HUES6 (cell line): ENCODE data around the gene MYCN.
"Not testable (repeated sequence)": the region's sequence is repeated elsewhere in the genome, so short reads cannot be mapped to it uniquely, and the experiment has no call there.

ENCODE experiments used
- H3K27ac ChIP-seq: 2 replicates; pipeline ENCODE4 v1.7.0; 2013; ENCODE audit warnings: low read depth, mild to moderate bottlenecking, low read length, inconsistent platforms
- H3K27me3 ChIP-seq: 2 replicates; pipeline ENCODE4 v1.6.1; 2013; ENCODE audit warnings: low read length; ENCODE audit not compliant: control insufficient read depth, insufficient read depth
- H3K36me3 ChIP-seq: 2 replicates; pipeline ENCODE4 v1.6.1; 2013; ENCODE audit warnings: low read length; ENCODE audit not compliant: control insufficient read depth, insufficient read depth
- H3K4me1 ChIP-seq: 2 replicates; pipeline ENCODE4 v1.6.1; 2013; ENCODE audit warnings: low read length; ENCODE audit not compliant: control insufficient read depth, insufficient read depth
- H3K4me3 ChIP-seq: 2 replicates; pipeline ENCODE4 v1.5.1; 2013; ENCODE audit warnings: low read depth, low read length
- H3K9ac ChIP-seq: one replicate; pipeline ENCODE4 v1.6.1; 2013; ENCODE audit warnings: mild to moderate bottlenecking, low read length
- H3K9me3 ChIP-seq: 2 replicates; pipeline ENCODE4 v1.6.1; 2013; ENCODE audit warnings: low read depth, low read length; ENCODE audit not compliant: control insufficient read depth, insufficient read depth

The MYCN gene

GRCh38 chr2:15909736-15910135 is 30.6 kb upstream of the MYCN start:
- Histone ChIP-seq H3K36me3 (no peaks in the 10 kb centered on the region), H3K9ac (no peak overlapping the region), H3K27ac (no peak overlapping the region), H3K4me1 (no peaks in the 10 kb centered on the region), H3K9me3 (no peaks in the 10 kb centered on the region), H3K4me3 (no peak overlapping the region), H3K27me3 (no peaks in the 10 kb centered on the region)

GRCh38 chr2:15911270-15911669 is 29.1 kb upstream of the MYCN start:
- H3K36me3 ChIP-seq, H3K27me3 ChIP-seq, H3K4me3 ChIP-seq, H3K4me1 ChIP-seq, H3K9ac ChIP-seq, H3K9me3 ChIP-seq, H3K27ac ChIP-seq: not testable (repeated sequence)

GRCh38 chr2:15911686-15912085 is 28.7 kb upstream of the MYCN start:
- H3K4me3 ChIP-seq, result no peak overlapping the region
- H3K9ac ChIP-seq, result no peak overlapping the region
- no peaks in the 10 kb centered on the region for H3K4me1 ChIP-seq
- no peaks in the 10 kb centered on the region for H3K27me3 ChIP-seq
- no peak overlapping the region for H3K27ac ChIP-seq
- no peaks in the 10 kb centered on the region for H3K9me3 ChIP-seq
- H3K36me3 ChIP-seq, result no peaks in the 10 kb centered on the region

- H3K27me3 ChIP-seq, result no peaks in the 10 kb centered on the region
- no peak overlapping the region for H3K4me3 ChIP-seq
- no peak overlapping the region for H3K27ac ChIP-seq
- no peaks in the 10 kb centered on the region for H3K4me1 ChIP-seq
- H3K36me3 ChIP-seq, result no peaks in the 10 kb centered on the region
- H3K9ac ChIP-seq, result no peak overlapping the region
- H3K9me3 ChIP-seq, result no peaks in the 10 kb centered on the region
Measured at GRCh38 chr2:15912203-15912602, 28.1 kb upstream of the MYCN start.

GRCh38 chr2:15913146-15913545 is 27.2 kb upstream of the MYCN start:
- H3K36me3 ChIP-seq, result no peaks in the 10 kb centered on the region
- no peaks in the 10 kb centered on the region for H3K27me3 ChIP-seq
- H3K4me3 ChIP-seq, result no peak overlapping the region
- H3K9me3 ChIP-seq, result no peaks in the 10 kb centered on the region
- no peaks in the 10 kb centered on the region for H3K4me1 ChIP-seq
- no peak overlapping the region for H3K27ac ChIP-seq
- no peak overlapping the region for H3K9ac ChIP-seq

GRCh38 chr2:15914596-15915385 is 25.6 kb upstream of the MYCN start:
- no peak overlapping the region for H3K27ac ChIP-seq
- no peak overlapping the region for H3K9ac ChIP-seq
- no peaks in the 10 kb centered on the region for H3K4me1 ChIP-seq
- H3K9me3 ChIP-seq, result no peaks in the 10 kb centered on the region
- H3K4me3 ChIP-seq, result no peak overlapping the region
- H3K36me3 ChIP-seq, result no peaks in the 10 kb centered on the region
- peaks cover 3% of the 10 kb centered on the region; the same call in 1 of the 2 replicates for H3K27me3 ChIP-seq

GRCh38 chr2:15915546-15915945 is 24.8 kb upstream of the MYCN start:
- H3K4me3 ChIP-seq, H3K4me1 ChIP-seq: not testable (repeated sequence)

GRCh38 chr2:15916336-15916735 is 24.0 kb upstream of the MYCN start:
- Histone ChIP-seq H3K9ac (no peak overlapping the region), H3K27me3 (peaks cover 3% of the 10 kb centered on the region; the same call in 1 of the 2 replicates)

More at GRCh38 chr2:15915546-15915945, 24.8 kb upstream of the MYCN start:
- not testable (repeated sequence) for H3K36me3 ChIP-seq, H3K27ac ChIP-seq, H3K9ac ChIP-seq, H3K27me3 ChIP-seq, H3K9me3 ChIP-seq

GRCh38 chr2:15918761-15919356 is 21.5 kb upstream of the MYCN start:
- Histone ChIP-seq H3K4me1 (peaks cover 2% of the 10 kb centered on the region; the same call in 1 of the 2 replicates), H3K27me3 (peaks cover 3% of the 10 kb centered on the region; the same call in 1 of the 2 replicates), H3K9me3 (no peaks in the 10 kb centered on the region), H3K4me3 (no peak overlapping the region), H3K36me3 (no peaks in the 10 kb centered on the region), H3K9ac (no peak overlapping the region), H3K27ac (no peak overlapping the region)

More at GRCh38 chr2:15916336-15916735, 24.0 kb upstream of the MYCN start:
- H3K27ac ChIP-seq, result no peak overlapping the region
- H3K36me3 ChIP-seq, result no peaks in the 10 kb centered on the region
- no peak overlapping the region for H3K4me3 ChIP-seq
- H3K4me1 ChIP-seq, result peaks cover 2% of the 10 kb centered on the region; the same call in 1 of the 2 replicates
- no peaks in the 10 kb centered on the region for H3K9me3 ChIP-seq

- Histone ChIP-seq H3K4me3 (no peak overlapping the region), H3K9me3 (no peaks in the 10 kb centered on the region), H3K27me3 (peaks cover 3% of the 10 kb centered on the region; the same call in 1 of the 2 replicates), H3K36me3 (no peaks in the 10 kb centered on the region), H3K9ac (no peak overlapping the region), H3K4me1 (peaks cover 2% of the 10 kb centered on the region; the same call in 1 of the 2 replicates), H3K27ac (no peak overlapping the region)
Measured at GRCh38 chr2:15919716-15920434, 20.5 kb upstream of the MYCN start.

- no peak overlapping the region for H3K9ac ChIP-seq
- peaks cover 2% of the 10 kb centered on the region; the same call in 1 of the 2 replicates for H3K4me1 ChIP-seq
- H3K36me3 ChIP-seq, result no peaks in the 10 kb centered on the region
- no peak overlapping the region for H3K4me3 ChIP-seq
- H3K9me3 ChIP-seq, result no peaks in the 10 kb centered on the region
- peaks cover 3% of the 10 kb centered on the region; the same call in 1 of the 2 replicates for H3K27me3 ChIP-seq
- H3K27ac ChIP-seq, result no peak overlapping the region
Measured at GRCh38 chr2:15920696-15921095, 19.7 kb upstream of the MYCN start.
